ENCODE results near the gene PDE4D. TPM values are rescaled to one million over a fixed set of nuclear protein-coding genes. Genes with fewer than 3 reads are reported as not detected.

The PDE4D gene
- polyA plus RNA-seq, 1 donor (not counting 4 experiments of a cell fraction or from before 2014, with no cell fraction given), result 3.6 TPM

DNA sequence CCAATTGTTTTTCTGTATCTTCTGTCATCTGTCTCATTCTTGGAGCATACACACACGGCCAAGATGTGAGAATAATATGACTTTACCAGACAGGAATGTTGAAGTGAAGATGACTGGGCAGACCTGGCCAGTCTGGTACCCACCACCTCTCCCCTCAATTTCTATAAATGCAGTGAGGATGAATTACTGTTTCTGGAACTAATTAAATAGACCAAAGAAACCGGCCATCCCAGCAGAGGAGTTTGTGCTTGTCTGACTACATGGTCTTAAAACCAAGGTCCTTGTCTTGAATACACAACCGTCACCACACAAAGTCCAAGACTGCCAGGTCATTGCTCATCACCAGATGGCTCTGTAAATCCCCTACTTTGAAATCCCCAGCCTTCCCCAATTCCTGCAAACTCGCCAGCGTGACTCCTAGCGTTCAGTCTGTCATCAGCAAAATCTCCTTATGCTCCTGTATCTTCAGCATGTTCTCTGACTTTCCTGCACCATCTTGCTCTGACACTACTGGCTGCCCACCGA, 147.2 kb downstream of the PDE4D start:
- H3K36me3 ChIP-seq (ENCODE audit: control insufficient read depth in 2 of 2, extremely low read depth in 1 of 2, insufficient read depth in 2 of 2, low read length in 2 of 2), result no peaks in the 10 kb centered on the region
- H3K4me1 ChIP-seq (ENCODE audit: control insufficient read depth, extremely low read depth, insufficient read depth, low read length), result peaks cover 35% of the 10 kb centered on the region
- no peak overlapping the region for H2AFZ ChIP-seq (ENCODE audit: control insufficient read depth, low read length)
- dilution Hi-C loops (cut with MboI; ENCODE audit: extremely low pct_ligation_motif_present, low sequenced_read_pairs), result no loop called here
- TF ChIP-seq, protein P1, sequence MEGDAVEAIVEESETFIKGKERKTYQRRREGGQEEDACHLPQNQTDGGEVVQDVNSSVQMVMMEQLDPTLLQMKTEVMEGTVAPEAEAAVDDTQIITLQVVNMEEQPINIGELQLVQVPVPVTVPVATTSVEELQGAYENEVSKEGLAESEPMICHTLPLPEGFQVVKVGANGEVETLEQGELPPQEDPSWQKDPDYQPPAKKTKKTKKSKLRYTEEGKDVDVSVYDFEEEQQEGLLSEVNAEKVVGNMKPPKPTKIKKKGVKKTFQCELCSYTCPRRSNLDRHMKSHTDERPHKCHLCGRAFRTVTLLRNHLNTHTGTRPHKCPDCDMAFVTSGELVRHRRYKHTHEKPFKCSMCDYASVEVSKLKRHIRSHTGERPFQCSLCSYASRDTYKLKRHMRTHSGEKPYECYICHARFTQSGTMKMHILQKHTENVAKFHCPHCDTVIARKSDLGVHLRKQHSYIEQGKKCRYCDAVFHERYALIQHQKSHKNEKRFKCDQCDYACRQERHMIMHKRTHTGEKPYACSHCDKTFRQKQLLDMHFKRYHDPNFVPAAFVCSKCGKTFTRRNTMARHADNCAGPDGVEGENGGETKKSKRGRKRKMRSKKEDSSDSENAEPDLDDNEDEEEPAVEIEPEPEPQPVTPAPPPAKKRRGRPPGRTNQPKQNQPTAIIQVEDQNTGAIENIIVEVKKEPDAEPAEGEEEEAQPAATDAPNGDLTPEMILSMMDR (optimal IDR thresholded peaks at IDR 0.05 in 1 of 3, IDR thresholded peaks at IDR 0.05 in 1 of 3, conservative IDR thresholded peaks at IDR 0.05 in 1 of 3; ENCODE audit: extremely low read depth in 1 of 3, insufficient read depth in 2 of 3, low read length in 3 of 3), result peak in 1 of 3 experiments; percentile 24
- TF ChIP-seq EZH2 (IDR thresholded peaks at IDR 0.05; ENCODE audit: low read length), result no peak
- FAIRE-seq (no peak), DNase-seq (ENCODE audit: low read depth, low spot score) (no peak)
- no peaks in the 10 kb centered on the region for H3K9me3 ChIP-seq (ENCODE audit: control insufficient read depth, low read depth, low read length)
- no peaks in the 10 kb centered on the region for H4K20me1 ChIP-seq (ENCODE audit: control insufficient read depth, extremely low read depth, insufficient read depth, low read length)
- H3K4me3 ChIP-seq (ENCODE audit: control insufficient read depth in 2 of 3, extremely low read depth in 1 of 3, insufficient read depth in 2 of 3, low read depth in 1 of 3, low read length in 3 of 3), result no peak overlapping the region
- no peaks in the 10 kb centered on the region for H3K27me3 ChIP-seq (ENCODE audit: control insufficient read depth, extremely low read depth, insufficient read depth, low read length)
- peak overlapping the region; percentile 63 for H3K4me2 ChIP-seq (ENCODE audit: control insufficient read depth, extremely low read depth, insufficient read depth, low read depth, low read length)
- no peaks in the 10 kb centered on the region for H3K79me2 ChIP-seq (ENCODE audit: control insufficient read depth, insufficient read depth, low read length)
- H3K27ac ChIP-seq (ENCODE audit: control insufficient read depth, insufficient read depth, low read length), result peak overlapping the region; percentile 93
- no peaks in the 10 kb centered on the region for H3K9me1 ChIP-seq (ENCODE audit: control insufficient read depth, extremely low read depth, insufficient read depth, low read length)
- H3K9ac ChIP-seq (ENCODE audit: control insufficient read depth, extremely low read depth, insufficient read depth, low read length), result peak overlapping the region; percentile 70

DNA sequence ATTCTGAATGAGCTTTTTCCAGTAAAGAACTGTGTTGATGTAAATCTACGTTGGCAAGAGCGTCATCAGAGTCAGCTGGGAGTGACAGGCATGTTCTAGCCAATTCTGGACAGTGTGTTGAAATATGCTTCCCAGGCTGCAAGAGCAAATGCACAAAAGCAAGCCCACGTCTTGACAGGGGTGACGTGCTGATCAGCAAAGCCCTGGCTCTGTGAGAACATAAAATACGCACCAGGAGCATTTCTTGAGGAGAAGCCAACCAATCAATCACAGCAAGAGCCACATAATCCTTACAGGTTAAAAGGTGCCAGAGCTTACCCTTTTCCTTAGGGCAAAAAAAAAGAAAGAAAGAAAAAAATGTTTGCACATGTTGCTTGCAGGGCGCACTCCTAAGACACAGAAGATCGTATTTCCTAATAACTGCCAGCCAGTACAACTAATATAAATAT, 148.1 kb downstream of the PDE4D start:
- H4K20me1 ChIP-seq (ENCODE audit: control insufficient read depth, extremely low read depth, insufficient read depth, low read length), result no peaks in the 10 kb centered on the region
- no peaks in the 10 kb centered on the region for H3K9me3 ChIP-seq (ENCODE audit: control insufficient read depth, low read depth, low read length)
- no peak overlapping the region for H2AFZ ChIP-seq (ENCODE audit: control insufficient read depth, low read length)
- dilution Hi-C loops (cut with MboI; ENCODE audit: extremely low pct_ligation_motif_present, low sequenced_read_pairs), result no loop called here
- H3K4me3 ChIP-seq (ENCODE audit: control insufficient read depth in 2 of 3, extremely low read depth in 1 of 3, insufficient read depth in 2 of 3, low read depth in 1 of 3, low read length in 3 of 3), result peak overlapping the region in 1 of 3 experiments; percentile 40
- FAIRE-seq (peak; percentile 90), DNase-seq (ENCODE audit: low read depth, low spot score) (no peak)
- H3K27me3 ChIP-seq (ENCODE audit: control insufficient read depth, extremely low read depth, insufficient read depth, low read length), result no peaks in the 10 kb centered on the region
- peak overlapping the region; percentile 70 for H3K9ac ChIP-seq (ENCODE audit: control insufficient read depth, extremely low read depth, insufficient read depth, low read length)
- no peaks in the 10 kb centered on the region for H3K79me2 ChIP-seq (ENCODE audit: control insufficient read depth, insufficient read depth, low read length)
- H3K36me3 ChIP-seq (ENCODE audit: control insufficient read depth in 2 of 2, extremely low read depth in 1 of 2, insufficient read depth in 2 of 2, low read length in 2 of 2), result no peaks in the 10 kb centered on the region
- peaks cover 32% of the 10 kb centered on the region for H3K4me1 ChIP-seq (ENCODE audit: control insufficient read depth, extremely low read depth, insufficient read depth, low read length)
- TF ChIP-seq, protein P1 (optimal IDR thresholded peaks at IDR 0.05 in 1 of 3, IDR thresholded peaks at IDR 0.05 in 1 of 3, conservative IDR thresholded peaks at IDR 0.05 in 1 of 3; ENCODE audit: extremely low read depth in 1 of 3, insufficient read depth in 2 of 3, low read length in 3 of 3), result no peak
- peak overlapping the region; percentile 93 for H3K27ac ChIP-seq (ENCODE audit: control insufficient read depth, insufficient read depth, low read length)
- no peaks in the 10 kb centered on the region for H3K9me1 ChIP-seq (ENCODE audit: control insufficient read depth, extremely low read depth, insufficient read depth, low read length)
- peak overlapping the region; percentile 63 for H3K4me2 ChIP-seq (ENCODE audit: control insufficient read depth, extremely low read depth, insufficient read depth, low read depth, low read length)
